Endothelial cell of umbilical vein (primary cell): ENCODE data around the gene MBD5.
A peak's percentile ranks its signal among the peaks of the same experiment; 100 is the strongest.

Source experiments
- FOS ChIP-seq: IDR thresholded peaks from 2 replicates; pipeline ENCODE4 v1.6.1; 2011; ENCODE audit warnings: mild to moderate bottlenecking, low read length, moderate library complexity, borderline replicate concordance; ENCODE audit not compliant: insufficient read depth
- JUN ChIP-seq: IDR thresholded peaks from 2 replicates; pipeline ENCODE4 v1.6.1; 2011; ENCODE audit warnings: borderline replicate concordance, low read depth; ENCODE audit not compliant: insufficient read length, insufficient read depth
- MYC ChIP-seq: IDR thresholded peaks from one replicate; pipeline ENCODE4 v1.6.1; 2011; ENCODE audit warnings: mild to moderate bottlenecking, low read depth, low read length
- POLR2A ChIP-seq: IDR thresholded peaks from 2 replicates; pipeline ENCODE4 v1.6.1; 2012; ENCODE audit warnings: low read depth, mild to moderate bottlenecking, control low read depth, low read length
- POLR2AphosphoS5 ChIP-seq: IDR thresholded peaks from 2 replicates; pipeline ENCODE4 v1.6.1; 2012; ENCODE audit warnings: low read depth, mild to moderate bottlenecking, control low read depth, low read length, moderate library complexity; ENCODE audit not compliant: insufficient read depth
- TF ChIP-seq, protein P1 (sequence below), 2 donors: IDR thresholded peaks; 1 replicate in 1 of 2; 2 replicates in 1 of 2; pipeline ENCODE4 v1.5.1; 2011; ENCODE audit warnings: low read length in 2 of 2, mild to moderate bottlenecking in 2 of 2, moderate library complexity in 2 of 2, control low read depth in 1 of 2, inconsistent platforms in 1 of 2, low read depth in 1 of 2; ENCODE audit not compliant: insufficient read depth in 1 of 2; ENCODE audit errors: extremely low read depth in 1 of 2

DNA sequence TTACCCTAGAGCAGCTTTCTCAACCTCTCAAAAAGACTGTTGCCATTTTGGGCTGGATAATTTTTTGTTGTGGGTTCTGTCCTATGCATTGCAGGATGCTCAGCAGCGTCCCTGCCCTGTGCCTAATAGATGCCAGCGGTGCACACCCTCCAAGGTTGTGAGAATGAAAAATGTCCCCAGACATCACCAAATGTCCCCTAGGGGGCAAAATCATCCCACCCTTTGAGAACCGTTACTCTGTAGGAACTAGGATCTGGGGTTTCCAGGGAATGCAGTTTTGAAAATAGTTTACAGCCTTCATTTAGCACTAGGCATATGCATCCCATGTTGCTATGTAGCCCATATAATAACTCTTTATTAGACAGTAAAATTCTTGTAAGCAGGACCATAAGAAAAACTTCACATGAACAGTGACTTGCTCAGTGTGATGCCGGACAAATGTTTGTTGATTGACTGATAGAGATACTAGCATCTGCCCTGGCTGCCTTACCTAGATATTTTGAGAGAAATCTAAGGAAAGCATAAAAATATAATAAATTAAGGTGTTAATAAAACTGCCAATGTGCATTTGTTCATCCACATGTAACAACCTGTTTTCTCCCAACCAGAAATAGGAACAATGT, 544.5 kb downstream of the MBD5 start:
- TF ChIP-seq, protein P1, sequence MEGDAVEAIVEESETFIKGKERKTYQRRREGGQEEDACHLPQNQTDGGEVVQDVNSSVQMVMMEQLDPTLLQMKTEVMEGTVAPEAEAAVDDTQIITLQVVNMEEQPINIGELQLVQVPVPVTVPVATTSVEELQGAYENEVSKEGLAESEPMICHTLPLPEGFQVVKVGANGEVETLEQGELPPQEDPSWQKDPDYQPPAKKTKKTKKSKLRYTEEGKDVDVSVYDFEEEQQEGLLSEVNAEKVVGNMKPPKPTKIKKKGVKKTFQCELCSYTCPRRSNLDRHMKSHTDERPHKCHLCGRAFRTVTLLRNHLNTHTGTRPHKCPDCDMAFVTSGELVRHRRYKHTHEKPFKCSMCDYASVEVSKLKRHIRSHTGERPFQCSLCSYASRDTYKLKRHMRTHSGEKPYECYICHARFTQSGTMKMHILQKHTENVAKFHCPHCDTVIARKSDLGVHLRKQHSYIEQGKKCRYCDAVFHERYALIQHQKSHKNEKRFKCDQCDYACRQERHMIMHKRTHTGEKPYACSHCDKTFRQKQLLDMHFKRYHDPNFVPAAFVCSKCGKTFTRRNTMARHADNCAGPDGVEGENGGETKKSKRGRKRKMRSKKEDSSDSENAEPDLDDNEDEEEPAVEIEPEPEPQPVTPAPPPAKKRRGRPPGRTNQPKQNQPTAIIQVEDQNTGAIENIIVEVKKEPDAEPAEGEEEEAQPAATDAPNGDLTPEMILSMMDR (IDR thresholded peaks at IDR 0.05; ENCODE audit: extremely low read depth in 1 of 2, insufficient read depth in 1 of 2, low read depth in 1 of 2, low read length in 2 of 2) = peak; percentile 16 to 35
- TF ChIP-seq JUN = no peak
- no peak for TF ChIP-seq POLR2A
- TF ChIP-seq POLR2AphosphoS5 = no peak
- TF ChIP-seq FOS = no peak
- TF ChIP-seq MYC = no peak
